HG03378 (cell line): ENCODE results near the gene ARF6.
A peak's percentile ranks its signal among the peaks of the same experiment; 100 is the strongest.
"Not testable (repeated sequence)": the region's sequence is repeated elsewhere in the genome, so short reads cannot be mapped to it uniquely, and the experiment has no call there.

ENCODE experiments used
- ATAC-seq: cut with Tn5 transposase; IDR thresholded peaks from one replicate; pipeline ENCODE4 v1.9.1; 2021; ENCODE audit warnings: mild to moderate bottlenecking, moderate library complexity; ENCODE audit not compliant: unreplicated experiment

ARF6 gene

GRCh38 chr14:49892636-49893308 is at the start of gene ARF6:
Gene ARF6 (plus strand): TSS chr14:49893082. CDS start chr14:49893737, 655 bp downstream.
- peak; percentile 69 for ATAC-seq

- no peak for ATAC-seq
Observed at GRCh38 chr14:49849213-49849847, 43.6 kb upstream of the ARF6 start.

- no peak for ATAC-seq
Observed at GRCh38 chr14:49851813-49852212, 41.1 kb upstream of the ARF6 start.

GRCh38 chr14:49852301-49853157 is 40.4 kb upstream of the ARF6 start, which contains the start of gene NEMF:
Gene NEMF (minus strand): TSS chr14:49852788. CDS start chr14:49852753, 35 bp downstream.
- peak; percentile 83 for ATAC-seq

- ATAC-seq = peak; percentile 14
Observed at GRCh38 chr14:49853158-49853477, 39.8 kb upstream of the ARF6 start.

DNA sequence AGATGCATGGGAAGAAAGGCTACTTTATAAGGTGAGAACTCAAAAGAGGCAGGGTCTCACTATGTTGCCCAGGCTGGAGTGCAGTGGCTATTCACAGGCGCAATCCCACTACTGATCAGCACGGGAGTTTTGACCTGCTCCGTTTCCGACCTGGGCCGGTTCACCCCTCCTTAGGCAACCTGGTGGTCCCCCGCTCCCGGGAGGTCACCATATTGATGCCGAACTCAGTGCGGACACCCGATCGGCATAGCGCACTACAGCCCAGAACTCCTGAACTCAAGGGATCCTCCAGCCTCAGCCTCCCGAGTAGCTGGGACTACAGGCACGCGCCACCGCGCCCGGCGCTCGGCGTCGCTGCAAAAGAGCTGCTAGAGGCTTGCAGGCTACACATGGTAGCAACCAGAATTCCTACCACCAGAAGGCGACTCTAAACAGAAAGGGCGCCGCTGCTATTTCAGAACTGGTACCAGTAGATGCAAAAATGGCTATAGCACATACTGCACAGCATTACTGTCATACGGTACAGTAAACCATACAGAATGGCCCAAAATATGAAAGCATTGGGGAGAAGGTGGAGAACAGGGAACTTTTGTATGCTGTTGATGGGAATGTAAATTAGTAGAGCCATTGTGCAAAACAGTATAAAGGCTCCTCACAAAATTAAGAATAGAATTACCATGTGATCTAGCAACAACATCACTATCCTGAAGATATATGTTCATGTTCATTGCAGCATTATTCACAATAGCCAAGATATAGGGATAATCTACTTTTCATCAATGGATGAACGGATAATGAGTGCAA is 39.1 kb upstream of the ARF6 start:
- peak; percentile 52 for ATAC-seq

GRCh38 chr14:49857427-49858003 is 35.4 kb upstream of the ARF6 start:
- no peak for ATAC-seq

DNA sequence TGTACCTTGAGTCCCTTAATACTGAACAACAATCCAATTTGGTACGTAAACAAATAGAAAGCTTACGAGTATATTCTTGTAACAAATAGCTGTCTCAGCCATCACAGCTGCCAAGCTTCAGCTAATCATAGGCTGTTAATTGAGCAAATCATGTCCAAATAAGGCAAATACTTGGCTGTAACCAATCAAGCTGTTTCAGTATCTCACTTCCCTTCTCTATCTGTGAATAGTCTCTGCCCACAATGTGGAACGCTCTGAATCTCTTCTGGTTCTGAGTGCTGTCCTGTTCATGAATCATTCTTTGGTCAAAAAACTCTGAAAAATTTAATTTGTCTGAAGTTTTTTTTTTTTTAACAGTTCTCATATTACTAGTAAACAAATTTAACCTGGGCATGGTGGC is 34.5 kb upstream of the ARF6 start:
- no peak for ATAC-seq

GRCh38 chr14:49860988-49861698 is 31.7 kb upstream of the ARF6 start:
- no peak for ATAC-seq

GRCh38 chr14:49861699-49862088 is 31.2 kb upstream of the ARF6 start:
- ATAC-seq = peak; percentile 10

GRCh38 chr14:49862089-49862673 is 30.7 kb upstream of the ARF6 start:
- ATAC-seq = peak; percentile 25

GRCh38 chr14:49863487-49864281 is 29.2 kb upstream of the ARF6 start:
- ATAC-seq = no peak

DNA sequence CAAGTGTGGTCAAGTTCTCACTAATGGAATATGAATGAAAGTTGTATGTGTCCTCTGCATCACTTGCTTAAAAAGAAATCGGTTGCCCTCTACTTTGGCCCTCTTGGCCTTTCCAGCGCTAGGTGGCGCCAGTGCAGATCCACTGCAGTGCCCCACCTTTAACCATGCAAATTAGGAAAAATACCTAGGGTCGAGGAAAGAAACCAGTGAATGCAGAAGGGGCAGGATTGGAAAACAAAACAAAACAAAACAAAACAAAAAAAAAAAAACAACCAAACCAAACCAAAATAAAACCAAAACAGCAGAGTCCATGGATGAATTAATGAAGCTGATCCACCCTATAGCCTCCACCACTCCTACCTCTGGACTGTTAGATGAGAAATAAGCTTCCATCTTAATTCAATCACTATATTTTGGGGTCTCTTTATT is 27.4 kb upstream of the ARF6 start:
- no peak for ATAC-seq

DNA sequence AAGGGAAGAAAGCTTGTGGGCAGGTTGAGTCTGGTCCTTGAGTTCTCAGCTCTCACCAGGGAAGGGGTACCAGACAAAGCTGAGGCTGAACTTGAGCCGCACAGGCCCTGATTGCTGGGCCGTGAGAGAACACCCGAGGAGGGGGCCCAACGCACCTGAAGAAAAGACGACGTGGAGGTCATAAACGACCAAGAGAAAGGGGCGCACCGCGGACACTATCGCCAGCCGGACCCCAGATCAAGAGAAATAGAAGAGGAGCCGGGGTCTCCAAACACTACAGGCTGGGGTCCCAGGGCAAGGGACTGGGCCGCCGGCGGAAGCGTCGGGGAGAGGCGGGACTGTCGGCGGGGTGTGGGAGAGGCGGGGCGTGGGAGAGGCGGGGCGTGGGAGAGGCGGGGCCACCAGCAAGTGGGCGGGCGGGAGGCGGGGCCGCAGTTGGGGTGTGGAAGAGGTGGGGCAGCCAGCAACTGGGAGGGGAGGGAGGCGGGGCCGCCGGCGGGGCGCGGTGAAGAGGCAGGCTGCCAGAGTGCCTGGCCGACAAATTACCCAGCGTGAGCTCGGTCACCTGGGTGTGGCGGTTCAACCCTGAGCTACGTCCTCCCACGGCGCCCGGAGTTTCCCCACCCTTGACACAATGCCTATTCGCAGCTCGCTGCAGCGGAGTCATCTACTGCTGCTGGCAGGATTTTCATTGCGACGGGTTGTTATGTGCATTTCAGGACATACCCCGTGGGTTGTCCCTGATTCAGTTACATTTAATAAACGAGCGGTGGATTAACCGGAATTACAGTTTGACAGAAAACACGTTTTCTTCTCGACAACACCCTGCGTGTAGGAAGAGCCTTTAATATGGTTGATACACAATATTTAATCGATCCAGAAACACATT is 24.8 kb upstream of the ARF6 start:
- ATAC-seq = peak; percentile 76

DNA sequence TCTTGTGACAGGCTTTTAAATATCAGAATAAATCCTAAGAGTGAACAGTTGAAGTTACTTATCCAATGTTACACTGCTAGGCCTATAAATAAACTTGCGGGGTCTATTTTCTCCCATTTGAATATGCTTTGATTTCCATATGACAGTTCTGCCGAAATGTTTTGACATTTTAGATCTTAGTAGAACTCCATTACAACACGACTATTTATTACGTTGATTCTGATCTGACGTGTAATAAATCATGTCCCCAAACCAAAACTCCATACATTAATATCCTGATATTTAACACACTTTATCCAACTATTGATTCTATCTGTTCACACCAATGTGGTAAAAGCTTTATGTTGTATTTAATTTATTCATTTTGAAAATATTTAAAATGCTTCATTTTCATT is 24.2 kb upstream of the ARF6 start:
- ATAC-seq = no peak

DNA sequence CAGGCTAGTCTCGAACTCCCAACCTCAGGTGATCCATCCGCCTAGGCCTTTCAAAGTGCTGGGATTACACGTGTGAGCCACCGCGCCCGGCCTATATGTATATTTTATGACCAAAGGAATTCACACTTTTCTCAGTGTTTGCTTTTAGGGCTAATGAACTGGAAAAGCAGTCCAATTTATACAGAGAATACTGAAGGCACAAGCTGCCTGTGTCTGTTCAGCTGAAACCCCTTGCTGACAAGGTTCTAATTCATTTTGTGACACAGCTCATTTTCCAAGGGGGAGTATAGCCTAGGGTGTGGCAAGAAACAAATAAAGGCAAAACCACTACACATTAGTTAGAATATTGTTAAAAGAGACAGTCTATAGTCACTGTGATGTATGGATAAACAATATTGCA is 22.0 kb upstream of the ARF6 start:
- ATAC-seq = no peak

GRCh38 chr14:49873548-49873947 is 19.3 kb upstream of the ARF6 start:
- not testable (repeated sequence) for ATAC-seq
